Activated T-cell treated with anti-CD3 and anti-CD28 coated beads, Interleukin-2, amount 50 U/mL, for 72 hours (primary cell): Measurements from ENCODE around the gene TTC3. TPM values are rescaled to one million over a fixed set of nuclear protein-coding genes. Genes with fewer than 3 reads are reported as not detected.

Experiments
- ATAC-seq, 2 donors: fragments of 150-1000 bp; cut with Tn5 transposase; replicated peaks in 1 of 2; 2 replicates each; pipeline ENCODE4 v1.10.0; 2021; ENCODE audit warnings: moderate library complexity in 2 of 2, mild to moderate bottlenecking in 1 of 2
- DNase-seq, 2 donors: peaks; one replicate each; pipeline ENCODE4 v3.0.0; 2021 to 2022; ENCODE audit warnings: mixed read lengths in 1 of 2
- H3K27ac Mint-ChIP-seq: one replicate; pipeline ENCODE4 v1.8.0; 2022; ENCODE audit warnings: mild to moderate bottlenecking, moderate library complexity, mixed read lengths
- H3K27me3 Mint-ChIP-seq: one replicate; pipeline ENCODE4 v1.8.0; 2022; ENCODE audit warnings: low read depth, mixed read lengths
- H3K36me3 Mint-ChIP-seq, 2 donors: one replicate each; pipeline ENCODE4 v1.8.0; 2022; ENCODE audit warnings: mixed read lengths in 2 of 2, mild to moderate bottlenecking in 1 of 2; ENCODE audit not compliant: insufficient read depth in 2 of 2
- H3K4me1 Mint-ChIP-seq: one replicate; pipeline ENCODE4 v1.8.0; 2022; ENCODE audit warnings: low read depth, mixed read lengths
- H3K4me3 Mint-ChIP-seq, 2 donors: one replicate each; pipeline ENCODE4 v1.8.0; 2022; ENCODE audit warnings: mild to moderate bottlenecking in 2 of 2, mixed read lengths in 2 of 2, moderate library complexity in 2 of 2
- H3K9me3 Mint-ChIP-seq, 2 donors: one replicate each; pipeline ENCODE4 v1.8.0; 2022; ENCODE audit warnings: mixed read lengths in 2 of 2
- total RNA-seq, 2 donors: library from RNA; stranded (reverse); gene quantifications; one replicate each; pipeline ENCODE4 v1.2.3, GENCODE V29; 2022

TTC3 gene
- total RNA-seq, 2 donors from 2014 or later, result 62.4 to 65.8 TPM

DNA sequence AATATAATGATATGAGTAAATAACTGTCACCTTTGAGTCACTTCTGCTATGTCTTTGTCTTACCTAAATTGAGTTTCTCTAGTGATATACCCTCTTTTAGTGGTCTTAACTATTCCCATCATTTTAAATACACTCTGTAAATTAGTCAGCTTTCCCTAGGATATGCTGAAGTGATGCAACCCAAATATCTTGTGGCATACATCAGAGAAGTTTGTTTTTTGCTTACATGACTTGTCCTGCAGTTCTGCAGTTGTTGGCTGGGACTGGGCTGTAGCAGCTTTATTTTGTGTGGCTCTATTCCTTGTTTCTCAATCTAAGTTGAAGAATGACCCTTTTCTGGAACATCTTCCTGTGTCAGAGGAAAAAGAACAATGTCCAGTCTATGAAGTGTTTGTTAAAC, 76.4 kb downstream of the TTC3 start:
- Mint-ChIP-seq H3K9me3 (no peaks in the 10 kb centered on the region), H3K27me3 (no peaks in the 10 kb centered on the region), H3K4me1 (peaks cover 13% of the 10 kb centered on the region), H3K27ac (no peak overlapping the region), H3K36me3 (peaks cover 0 to 15% of the 10 kb centered on the region in 2 donors), H3K4me3 (no peak overlapping the region)
- DNase-seq (no peak), ATAC-seq (no peak)

DNA sequence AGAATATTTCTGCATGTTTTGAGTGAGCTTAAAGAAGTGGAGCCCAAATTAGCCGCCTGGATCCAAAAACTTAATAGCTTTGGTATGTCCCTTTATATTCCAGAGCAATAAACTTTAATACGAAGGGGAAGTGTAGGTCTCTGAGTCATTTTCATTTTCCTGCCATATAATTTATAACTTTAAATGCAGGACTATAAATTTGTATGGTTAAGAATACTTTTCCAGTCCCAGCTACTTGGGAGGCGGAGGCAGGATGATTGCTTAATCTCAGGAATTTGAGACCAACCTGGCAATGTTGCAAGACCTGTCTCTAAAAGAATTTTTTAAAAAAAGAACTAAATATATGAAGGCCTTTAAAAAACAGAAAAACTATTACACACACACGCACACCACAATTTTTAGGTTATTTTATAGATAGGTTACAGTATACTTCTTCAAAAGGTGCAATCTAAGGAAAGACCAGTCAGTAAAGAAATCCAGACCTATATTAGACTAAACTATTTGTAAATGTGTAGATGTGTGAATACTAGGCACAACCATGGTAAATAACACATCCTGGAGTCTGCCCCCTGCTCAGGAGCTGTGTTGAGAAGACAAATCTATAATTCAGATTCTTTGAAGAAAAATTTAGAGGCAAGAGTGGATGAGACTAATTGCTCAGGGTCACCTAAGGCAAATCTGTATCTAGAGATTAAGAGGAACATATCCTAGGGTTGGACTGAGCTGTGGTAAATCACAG, 80.3 kb downstream of the TTC3 start:
- no peak overlapping the region for H3K4me3 Mint-ChIP-seq
- no peak for ATAC-seq
- H3K36me3 Mint-ChIP-seq, result peaks cover 3 to 11% of the 10 kb centered on the region in 2 donors
- peaks cover 1% of the 10 kb centered on the region for H3K4me1 Mint-ChIP-seq
- no peaks in the 10 kb centered on the region for H3K9me3 Mint-ChIP-seq
- H3K27ac Mint-ChIP-seq, result no peak overlapping the region
- no peaks in the 10 kb centered on the region for H3K27me3 Mint-ChIP-seq
- no peak for DNase-seq

DNA sequence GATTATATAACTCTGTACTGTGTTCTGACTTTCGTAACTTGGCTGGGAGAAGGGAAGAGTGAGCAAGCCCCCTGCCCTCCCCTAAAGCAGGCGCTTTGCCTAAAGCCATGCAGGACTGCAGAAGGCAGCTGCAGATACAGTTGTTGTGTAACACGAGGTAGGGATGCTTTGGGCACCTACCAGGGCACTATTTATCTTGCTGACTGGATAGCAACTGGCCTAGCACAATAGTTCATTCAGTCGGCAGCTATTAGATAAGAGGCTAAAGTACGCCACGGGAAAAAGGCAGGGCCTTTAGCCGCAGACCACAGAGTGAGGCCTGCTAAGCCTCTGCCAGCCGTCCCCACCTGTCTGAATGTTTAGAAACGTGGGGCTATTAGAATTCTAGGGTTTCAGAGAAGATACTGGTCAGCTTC, 80.9 kb downstream of the TTC3 start:
- Mint-ChIP-seq H3K9me3 (no peaks in the 10 kb centered on the region), H3K27me3 (no peaks in the 10 kb centered on the region), H3K4me1 (peaks cover 7% of the 10 kb centered on the region), H3K4me3 (no peak overlapping the region), H3K36me3 (peaks cover 6 to 16% of the 10 kb centered on the region in 2 donors), H3K27ac (no peak overlapping the region)
- DNase-seq (no peak), ATAC-seq (no peak)

DNA sequence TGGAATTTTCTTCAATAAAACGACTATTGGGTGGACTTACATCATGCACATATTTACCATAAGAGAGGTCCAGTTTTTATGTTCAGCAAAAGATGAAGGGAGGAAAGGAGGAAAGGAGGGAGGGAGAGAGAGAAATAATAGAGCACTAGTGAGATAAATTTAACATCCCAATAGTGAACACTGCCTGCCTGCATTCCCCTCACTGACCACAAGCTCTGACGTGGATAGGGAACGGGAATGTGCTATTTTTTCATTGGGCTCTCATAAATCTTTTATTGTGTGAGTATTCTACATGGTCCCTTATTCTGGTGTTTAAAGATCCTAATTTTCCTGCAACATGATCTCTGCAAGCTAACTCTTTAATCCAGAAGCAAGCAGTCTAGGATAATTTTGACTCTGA, 82.1 kb downstream of the TTC3 start:
- Mint-ChIP-seq H3K27me3 (no peaks in the 10 kb centered on the region), H3K36me3 (peaks cover 6 to 20% of the 10 kb centered on the region in 2 donors), H3K27ac (no peak overlapping the region), H3K4me1 (peaks cover 19% of the 10 kb centered on the region), H3K9me3 (no peaks in the 10 kb centered on the region), H3K4me3 (no peak overlapping the region)
- DNase-seq, result no peak
- no peak for ATAC-seq

DNA sequence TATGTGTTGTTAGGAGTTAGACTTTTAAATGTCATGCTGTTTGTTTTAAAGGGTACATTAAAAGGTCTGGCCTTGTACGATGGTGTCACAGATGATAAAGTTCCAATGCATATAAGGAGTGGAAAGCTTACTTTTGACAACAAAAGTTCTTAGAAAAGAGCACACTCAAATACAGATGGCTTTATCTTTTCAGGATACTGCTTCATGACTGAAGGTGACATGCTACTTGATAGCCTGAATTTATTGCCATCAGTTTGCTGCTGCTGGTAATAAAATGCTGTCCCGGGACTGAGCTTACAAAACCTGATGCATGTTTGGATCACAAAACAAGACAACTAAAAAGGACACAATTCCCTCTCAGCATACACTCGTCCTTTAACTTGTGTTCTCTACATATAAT, 84.9 kb downstream of the TTC3 start:
- no peaks in the 10 kb centered on the region for H3K27me3 Mint-ChIP-seq
- H3K27ac Mint-ChIP-seq, result no peak overlapping the region
- no peak for ATAC-seq
- no peak overlapping the region for H3K4me3 Mint-ChIP-seq
- no peak for DNase-seq
- peaks cover 19% of the 10 kb centered on the region for H3K4me1 Mint-ChIP-seq
- H3K36me3 Mint-ChIP-seq, result peaks cover 6 to 16% of the 10 kb centered on the region in 2 donors
- no peaks in the 10 kb centered on the region for H3K9me3 Mint-ChIP-seq

DNA sequence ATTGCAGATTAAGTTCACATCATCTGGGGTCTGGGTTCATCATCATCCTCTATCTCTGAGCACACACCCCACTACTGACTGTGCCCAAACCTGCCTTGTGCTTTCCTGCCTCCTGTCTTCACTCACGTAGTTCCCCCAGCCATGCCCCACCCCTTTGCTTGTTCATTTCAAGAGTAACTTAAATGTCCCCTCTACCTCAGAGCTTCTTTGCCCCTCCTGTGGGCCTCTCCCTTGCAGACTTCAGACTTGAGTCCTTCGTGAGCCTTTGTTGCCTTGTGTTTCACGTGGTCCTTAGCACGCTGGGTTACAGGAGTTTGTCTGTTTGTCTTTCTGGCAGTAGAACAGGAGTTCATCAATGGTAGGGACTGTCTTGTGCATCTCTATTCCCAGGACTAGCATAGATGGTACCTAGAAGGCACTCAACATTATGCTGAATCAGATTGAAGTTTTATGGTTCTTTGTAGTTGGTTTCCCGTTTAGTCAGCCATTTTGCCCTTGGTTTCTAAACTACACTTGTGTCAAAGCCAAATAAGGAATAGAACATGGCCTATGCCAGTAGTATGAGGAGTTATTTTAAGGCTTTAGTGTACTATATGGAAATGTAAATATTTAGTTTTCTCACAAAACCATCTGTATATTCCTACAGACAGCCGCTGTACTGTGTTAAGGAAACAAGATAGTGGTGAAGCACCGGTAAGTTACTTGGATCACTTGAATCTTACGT, 86.2 kb downstream of the TTC3 start:
- DNase-seq, result peak; percentile 55 to 77
- H3K27ac Mint-ChIP-seq, result peak overlapping the region; percentile 43
- H3K36me3 Mint-ChIP-seq, result peaks cover 6 to 16% of the 10 kb centered on the region in 2 donors
- H3K4me3 Mint-ChIP-seq, result peak overlapping the region; percentile 53 to 59
- no peaks in the 10 kb centered on the region for H3K9me3 Mint-ChIP-seq
- peak; percentile 95 to 97 for ATAC-seq
- H3K4me1 Mint-ChIP-seq, result peaks cover 19% of the 10 kb centered on the region
- no peaks in the 10 kb centered on the region for H3K27me3 Mint-ChIP-seq

DNA sequence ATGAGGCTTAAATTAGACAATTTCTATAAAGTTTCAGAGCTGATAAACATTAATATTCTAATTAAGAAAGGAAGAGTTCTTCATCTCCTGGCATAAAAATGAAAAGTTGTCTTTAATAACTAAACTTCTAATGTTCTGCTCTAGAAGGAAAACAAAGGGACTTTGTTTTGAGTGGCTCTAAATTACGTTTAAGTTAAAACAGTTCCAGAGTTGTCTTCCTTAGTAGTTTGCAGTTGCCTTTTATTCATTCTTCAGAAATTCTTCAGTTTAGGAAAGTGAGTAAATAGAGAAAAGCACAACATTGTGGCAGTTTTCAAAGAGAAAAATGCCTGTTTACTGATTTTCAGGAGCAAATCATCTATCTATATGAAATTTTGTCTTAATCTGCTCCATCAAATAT, 86.9 kb downstream of the TTC3 start:
- DNase-seq, result no peak
- H3K4me1 Mint-ChIP-seq, result peaks cover 19% of the 10 kb centered on the region
- no peaks in the 10 kb centered on the region for H3K27me3 Mint-ChIP-seq
- no peak overlapping the region for H3K4me3 Mint-ChIP-seq
- no peak overlapping the region for H3K27ac Mint-ChIP-seq
- H3K36me3 Mint-ChIP-seq, result peaks cover 6 to 18% of the 10 kb centered on the region in 2 donors
- no peaks in the 10 kb centered on the region for H3K9me3 Mint-ChIP-seq
- no peak for ATAC-seq

DNA sequence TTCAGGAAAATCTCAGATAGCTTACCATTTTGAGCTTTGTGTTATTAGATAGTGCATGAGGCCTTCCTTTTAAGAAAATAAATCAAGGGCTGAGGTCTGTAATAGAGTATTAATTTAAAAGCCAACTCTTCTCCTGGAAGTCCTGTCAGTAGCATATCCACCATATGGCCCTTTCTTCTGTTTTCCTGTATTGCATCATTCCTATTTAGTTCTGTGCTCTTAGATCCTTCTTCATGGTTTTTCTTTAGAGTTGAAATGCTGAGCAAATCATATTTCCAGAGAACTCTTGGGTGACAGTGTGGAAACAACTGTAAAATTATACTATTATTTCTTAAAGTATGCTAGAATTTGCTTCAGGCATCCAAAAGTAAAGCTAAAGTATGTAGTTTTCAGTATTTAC, 91.7 kb downstream of the TTC3 start:
- ATAC-seq, result no peak
- peaks cover 0 to 17% of the 10 kb centered on the region in 2 donors for H3K36me3 Mint-ChIP-seq
- H3K27me3 Mint-ChIP-seq, result no peaks in the 10 kb centered on the region
- DNase-seq, result no peak
- H3K4me1 Mint-ChIP-seq, result peaks cover 4% of the 10 kb centered on the region
- no peak overlapping the region for H3K4me3 Mint-ChIP-seq
- H3K27ac Mint-ChIP-seq, result no peak overlapping the region
- H3K9me3 Mint-ChIP-seq, result no peaks in the 10 kb centered on the region

DNA sequence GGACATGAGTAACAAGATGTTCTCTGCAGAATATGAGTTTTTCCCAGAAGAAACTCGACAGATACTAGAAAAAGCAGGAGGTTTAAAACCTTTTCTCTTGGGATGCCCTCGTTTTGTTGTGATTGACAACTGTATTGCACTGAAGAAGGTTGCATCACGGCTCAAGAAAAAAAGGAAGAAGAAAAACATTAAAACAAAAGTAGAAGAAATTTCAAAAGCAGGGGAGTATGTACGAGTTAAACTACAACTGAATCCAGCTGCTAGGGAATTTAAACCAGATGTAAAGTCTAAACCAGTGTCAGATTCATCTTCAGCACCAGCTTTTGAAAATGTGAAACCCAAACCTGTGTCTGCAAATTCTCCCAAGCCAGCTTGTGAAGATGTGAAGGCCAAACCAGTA, 92.5 kb downstream of the TTC3 start:
- Mint-ChIP-seq H3K27me3 (no peaks in the 10 kb centered on the region), H3K36me3 (peaks cover 0 to 17% of the 10 kb centered on the region in 2 donors), H3K4me3 (no peak overlapping the region), H3K4me1 (no peaks in the 10 kb centered on the region), H3K27ac (no peak overlapping the region), H3K9me3 (no peaks in the 10 kb centered on the region)
- DNase-seq (no peak), ATAC-seq (no peak)

DNA sequence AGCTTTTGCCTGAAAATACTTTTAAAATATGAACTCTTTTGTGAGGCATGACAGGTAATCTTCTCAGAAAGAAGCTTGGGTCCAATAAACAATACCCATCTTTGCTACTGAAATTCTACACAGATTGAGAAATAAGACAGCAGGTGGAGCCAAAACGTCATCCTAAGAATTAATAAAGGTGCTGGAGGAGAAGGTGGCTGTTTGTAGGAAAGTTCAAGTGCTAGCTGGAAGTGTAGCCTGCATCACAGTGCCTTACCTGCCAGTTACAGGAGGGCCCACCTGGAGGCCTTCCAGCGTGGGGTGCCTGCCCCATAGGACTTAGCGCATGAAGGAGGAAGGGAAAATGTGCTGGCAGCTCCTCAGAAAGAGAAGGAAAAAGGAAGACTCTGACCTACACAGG, 93.7 kb downstream of the TTC3 start:
- Mint-ChIP-seq H3K9me3 (no peaks in the 10 kb centered on the region), H3K36me3 (peaks cover 0 to 13% of the 10 kb centered on the region in 2 donors), H3K27ac (no peak overlapping the region), H3K4me1 (no peaks in the 10 kb centered on the region), H3K27me3 (no peaks in the 10 kb centered on the region), H3K4me3 (no peak overlapping the region)
- no peak for ATAC-seq
- no peak for DNase-seq

DNA sequence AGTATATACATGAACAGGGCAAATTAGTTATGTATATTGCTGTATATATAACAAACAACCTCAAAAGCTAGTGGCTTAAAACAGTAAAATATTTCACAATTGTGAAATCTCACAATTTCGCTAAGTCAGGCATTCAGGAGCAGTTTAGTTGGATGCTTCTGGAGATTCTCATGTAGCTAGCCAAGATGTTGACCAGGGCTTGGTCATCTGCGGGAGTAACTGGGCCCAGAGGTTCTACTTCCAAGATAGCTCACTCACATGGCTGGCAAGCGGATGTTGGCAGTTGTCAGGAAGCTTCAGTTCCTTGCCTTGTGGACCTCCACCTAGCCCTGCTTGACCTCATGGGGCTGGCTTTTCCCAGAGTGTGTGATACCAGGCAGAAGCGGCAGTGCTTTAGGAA, 95.6 kb downstream of the TTC3 start:
- no peaks in the 10 kb centered on the region for H3K9me3 Mint-ChIP-seq
- no peak for DNase-seq
- no peaks in the 10 kb centered on the region for H3K27me3 Mint-ChIP-seq
- H3K4me1 Mint-ChIP-seq, result no peaks in the 10 kb centered on the region
- H3K27ac Mint-ChIP-seq, result no peak overlapping the region
- no peak overlapping the region for H3K4me3 Mint-ChIP-seq
- no peak for ATAC-seq
- H3K36me3 Mint-ChIP-seq, result peaks cover 3 to 18% of the 10 kb centered on the region in 2 donors

DNA sequence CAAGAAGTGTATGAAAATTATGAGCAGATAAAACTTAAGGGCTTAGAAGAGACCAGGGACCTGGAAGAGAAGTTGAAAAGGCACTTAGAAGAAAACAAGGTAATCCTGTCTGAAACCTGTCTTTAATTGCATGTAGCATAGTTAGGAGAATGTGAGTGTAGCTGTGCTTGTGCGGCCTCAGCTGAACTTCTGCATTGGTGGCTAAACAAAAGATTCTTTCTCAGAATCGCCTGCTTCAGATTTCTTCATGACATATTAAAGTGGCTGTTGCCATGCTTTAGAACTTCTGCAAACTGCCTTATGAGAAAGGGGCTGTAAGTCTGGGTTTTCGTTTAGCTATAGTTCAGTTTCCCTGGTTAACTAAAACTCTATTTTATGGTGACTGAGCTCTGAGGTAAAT, 99.6 kb downstream of the TTC3 start:
- Mint-ChIP-seq H3K9me3 (no peaks in the 10 kb centered on the region), H3K36me3 (peaks cover 5 to 11% of the 10 kb centered on the region in 2 donors), H3K4me1 (peaks cover 4% of the 10 kb centered on the region), H3K27me3 (no peaks in the 10 kb centered on the region), H3K4me3 (no peak overlapping the region), H3K27ac (no peak overlapping the region)
- no peak for ATAC-seq
- DNase-seq, result no peak

DNA sequence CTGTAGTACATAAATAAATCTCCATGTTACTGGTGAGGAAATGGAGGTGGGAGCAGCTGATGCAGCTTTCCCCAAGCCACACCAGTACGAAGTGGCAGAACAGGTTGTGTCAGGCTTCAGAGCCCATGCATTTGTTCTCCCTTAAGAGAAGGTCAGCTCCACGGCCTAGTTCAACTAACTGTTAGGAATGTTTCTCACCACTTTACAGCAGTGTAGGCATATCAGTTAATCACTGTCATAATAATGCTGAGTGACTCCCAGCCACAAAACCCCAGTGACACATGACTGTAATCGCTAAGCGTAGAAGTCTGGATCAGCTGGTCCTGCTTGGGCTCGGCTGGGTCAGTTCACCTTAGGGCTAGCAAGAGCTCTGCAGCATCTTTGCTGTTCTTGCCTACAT, 103.7 kb downstream of the TTC3 start:
- H3K4me3 Mint-ChIP-seq, result no peak overlapping the region
- H3K27me3 Mint-ChIP-seq, result no peaks in the 10 kb centered on the region
- peaks cover 4% of the 10 kb centered on the region for H3K4me1 Mint-ChIP-seq
- no peaks in the 10 kb centered on the region for H3K9me3 Mint-ChIP-seq
- DNase-seq, result no peak
- ATAC-seq, result peak in 1 of 2 donors; percentile 42
- H3K36me3 Mint-ChIP-seq, result peaks cover 6 to 25% of the 10 kb centered on the region in 2 donors
- no peak overlapping the region for H3K27ac Mint-ChIP-seq
